RWPE1 (cell line): ENCODE data around the gene SH3RF3.

Experiments used
- CTCF ChIA-PET: fragments of 350-600 bp; sonication (Branson Sonifier 250); formaldehyde crosslinking; extraction: SDS; loops from one replicate; lab custom pipeline; 2021; lab: Yijun Ruan, JAX
- POLR2A ChIA-PET: fragments of 400-600 bp; formaldehyde crosslinking; extraction: SDS; loops from one replicate; lab custom pipeline; 2020; ENCODE audit warnings: antibody characterized with exemption; ENCODE audit not compliant: low non-redundant PET; lab: Yijun Ruan, JAX
- DNase-seq: peaks from one replicate; pipeline ENCODE4 v3.0.0; 2012; ENCODE audit warnings: low spot score
- H3K27ac ChIP-seq: fragments of 450-650 bp; 2 replicates; pipeline ENCODE4 v1.5.1; 2017
- CTCF ChIP-seq: fragments of 450-650 bp; conservative IDR thresholded peaks from 2 replicates; pipeline ENCODE4 v1.5.1; 2017; ENCODE audit warnings: low read depth, mild to moderate bottlenecking

The SH3RF3 gene

GRCh38 chr2:109454304-109454703 is 325.3 kb downstream of the SH3RF3 start:
- no peak for TF ChIP-seq CTCF
- POLR2A ChIA-PET = no interaction called here
- H3K27ac ChIP-seq = no peak overlapping the region
- CTCF ChIA-PET = no interaction called here
- DNase-seq = no peak

DNA sequence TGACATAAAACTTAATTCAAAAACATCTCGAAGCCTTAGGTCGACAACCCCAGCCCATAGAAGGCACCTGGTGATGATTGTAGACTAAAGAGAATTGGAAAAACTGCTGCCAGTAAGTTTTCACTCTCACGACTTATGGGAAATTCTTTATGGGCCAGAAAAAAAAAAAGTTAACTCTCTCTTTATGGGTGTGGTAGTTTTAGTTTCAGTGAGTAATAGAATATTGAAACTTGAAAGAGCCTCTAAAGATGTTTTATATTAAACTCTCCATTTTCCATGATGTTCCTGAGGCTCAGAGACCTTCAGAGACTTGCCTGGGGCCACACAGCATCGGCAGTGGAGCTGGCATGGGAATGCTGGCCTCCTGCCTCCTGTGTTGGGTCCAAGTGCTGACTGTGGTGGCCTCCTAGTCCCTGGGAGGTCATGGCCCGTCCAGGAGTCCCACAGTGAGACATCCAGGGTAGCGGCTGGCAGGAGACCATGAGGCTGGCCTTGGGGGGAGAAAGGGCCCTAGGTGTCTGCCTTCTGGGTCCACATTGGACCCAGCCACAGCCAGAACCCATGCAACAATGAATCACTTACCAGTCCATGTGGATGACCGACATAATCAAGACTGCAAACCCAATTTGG is 325.9 kb downstream of the SH3RF3 start:
- CTCF ChIA-PET = interaction anchor here (0.7 kb wide), 1 partner anchor 50 kb away, joined by 3 read pairs; no protein-coding TSS in a partner anchor
- POLR2A ChIA-PET = no interaction called here
- TF ChIP-seq CTCF = no peak
- DNase-seq = no peak
- no peak overlapping the region for H3K27ac ChIP-seq

GRCh38 chr2:109455731-109456691 is 327.0 kb downstream of the SH3RF3 start:
- DNase-seq = no peak
- no peak overlapping the region for H3K27ac ChIP-seq
- CTCF ChIA-PET = interaction anchor here (0.5 to 0.7 kb wide), 2 partner anchors 48 to 49 kb away, joined by 3 read pairs; no protein-coding TSS in a partner anchor
- POLR2A ChIA-PET = no interaction called here
- TF ChIP-seq CTCF = no peak

- POLR2A ChIA-PET = no interaction called here
- TF ChIP-seq CTCF = no peak
- H3K27ac ChIP-seq = no peak overlapping the region
- CTCF ChIA-PET = no interaction called here
- DNase-seq = no peak
Observed at GRCh38 chr2:109456776-109457175, 327.8 kb downstream of the SH3RF3 start.

DNA sequence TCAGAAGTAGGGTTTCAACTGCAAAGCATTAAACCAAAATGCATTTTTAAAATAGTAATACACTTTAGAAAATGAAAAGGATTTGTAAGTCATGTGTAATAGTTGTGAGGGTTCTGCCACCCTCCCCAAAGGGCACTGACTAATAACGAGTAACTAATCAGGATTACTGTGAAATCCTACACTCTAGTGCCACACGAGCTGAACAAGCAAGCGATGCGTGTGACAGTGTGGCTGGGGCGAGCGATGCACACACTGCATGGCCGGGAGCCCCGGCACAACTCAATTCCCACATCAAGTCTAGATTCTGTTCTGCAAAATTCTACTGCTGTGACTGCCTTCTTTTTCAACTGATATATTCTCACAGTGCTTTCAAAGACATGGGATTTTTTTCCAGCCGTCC is 328.4 kb downstream of the SH3RF3 start:
- CTCF ChIA-PET = no interaction called here
- DNase-seq = no peak
- no peak overlapping the region for H3K27ac ChIP-seq
- no peak for TF ChIP-seq CTCF
- POLR2A ChIA-PET = no interaction called here

- H3K27ac ChIP-seq = no peak overlapping the region
- no peak for TF ChIP-seq CTCF
- POLR2A ChIA-PET = no interaction called here
- CTCF ChIA-PET = no interaction called here
- DNase-seq = no peak
Observed at GRCh38 chr2:109457794-109458193, 328.8 kb downstream of the SH3RF3 start.
